ENCODE measurements around the gene LENG1. TPM values are rescaled to one million over a fixed set of nuclear protein-coding genes. Genes with fewer than 3 reads are reported as not detected.

Gene LENG1
- total RNA-seq, 4 donors from 2014 or later = 1.7 to 4.7 (median 4.3) TPM

- 77 to 79% methylated on average over 7 to 8 of the region's 10 CpGs for WGBS, 2 donors
- Histone ChIP-seq H3K27ac (no peak overlapping the region), H3K4me1 (no peaks in the 10 kb centered on the region), H3K4me3 (no peak overlapping the region), H3K27me3 (no peaks in the 10 kb centered on the region), H3K9me3 (no peaks in the 10 kb centered on the region), H3K36me3 (peaks cover 0 to 59% (median 5%) of the 10 kb centered on the region in 3 donors)
- TF ChIP-seq POLR2A (IDR thresholded peaks at IDR 0.05) (no peak), CTCF (IDR thresholded peaks at IDR 0.05) (no peak)
- no peak for DNase-seq
- intact Hi-C loops (cut with DNase I) = no loop called here
These were observed 19.8 kb upstream of the LENG1 start for GRCh38 chr19:54179262-54179852.

DNA sequence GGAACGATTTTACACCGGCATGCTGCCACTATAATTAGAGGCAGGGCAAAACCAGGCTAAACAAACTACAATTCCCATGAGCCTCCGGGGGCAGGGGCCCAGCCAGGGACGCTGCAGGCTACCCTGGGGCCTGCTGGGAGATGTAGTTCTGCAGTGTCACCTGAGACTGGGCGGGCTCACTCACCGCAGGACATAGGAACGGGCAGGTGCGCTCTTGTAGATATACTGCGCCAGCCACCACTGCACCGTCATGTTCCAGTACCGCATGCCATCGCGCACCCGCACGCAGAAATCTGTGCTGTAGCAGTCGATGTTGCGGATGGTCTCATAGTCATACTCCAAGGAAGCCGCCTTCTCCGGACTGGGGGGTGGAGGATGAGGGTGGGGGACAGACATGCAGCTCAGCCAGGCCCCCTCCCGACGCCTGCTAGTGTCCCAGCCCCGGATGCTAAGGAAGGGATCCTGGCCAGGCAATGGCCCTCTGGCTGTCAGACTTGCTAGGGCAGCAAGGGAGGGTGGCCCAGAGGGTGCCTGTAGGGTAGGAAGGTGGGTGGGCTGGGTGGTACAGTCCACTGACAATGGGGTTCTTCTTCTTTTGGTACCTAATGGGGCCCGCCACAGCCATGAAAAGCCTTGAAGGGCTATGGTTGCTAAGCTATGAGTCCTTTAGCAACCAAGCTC, 19.2 kb upstream of the LENG1 start:
- no peak for TF ChIP-seq POLR2A (IDR thresholded peaks at IDR 0.05)
- TF ChIP-seq CTCF (IDR thresholded peaks at IDR 0.05) = no peak
- intact Hi-C loops (cut with DNase I) = no loop called here
- peaks cover 0 to 4% (median 0%) of the 10 kb centered on the region in 3 donors for H3K4me1 ChIP-seq
- H3K27me3 ChIP-seq = no peaks in the 10 kb centered on the region
- no peak overlapping the region for H3K27ac ChIP-seq
- H3K36me3 ChIP-seq = peaks cover 0 to 59% (median 5%) of the 10 kb centered on the region in 3 donors
- no peaks in the 10 kb centered on the region for H3K9me3 ChIP-seq
- no peak overlapping the region for H3K4me3 ChIP-seq
- DNase-seq = no peak
- WGBS, 2 donors = 66 to 70% methylated on average over 9 to 18 of the region's 23 CpGs

DNA sequence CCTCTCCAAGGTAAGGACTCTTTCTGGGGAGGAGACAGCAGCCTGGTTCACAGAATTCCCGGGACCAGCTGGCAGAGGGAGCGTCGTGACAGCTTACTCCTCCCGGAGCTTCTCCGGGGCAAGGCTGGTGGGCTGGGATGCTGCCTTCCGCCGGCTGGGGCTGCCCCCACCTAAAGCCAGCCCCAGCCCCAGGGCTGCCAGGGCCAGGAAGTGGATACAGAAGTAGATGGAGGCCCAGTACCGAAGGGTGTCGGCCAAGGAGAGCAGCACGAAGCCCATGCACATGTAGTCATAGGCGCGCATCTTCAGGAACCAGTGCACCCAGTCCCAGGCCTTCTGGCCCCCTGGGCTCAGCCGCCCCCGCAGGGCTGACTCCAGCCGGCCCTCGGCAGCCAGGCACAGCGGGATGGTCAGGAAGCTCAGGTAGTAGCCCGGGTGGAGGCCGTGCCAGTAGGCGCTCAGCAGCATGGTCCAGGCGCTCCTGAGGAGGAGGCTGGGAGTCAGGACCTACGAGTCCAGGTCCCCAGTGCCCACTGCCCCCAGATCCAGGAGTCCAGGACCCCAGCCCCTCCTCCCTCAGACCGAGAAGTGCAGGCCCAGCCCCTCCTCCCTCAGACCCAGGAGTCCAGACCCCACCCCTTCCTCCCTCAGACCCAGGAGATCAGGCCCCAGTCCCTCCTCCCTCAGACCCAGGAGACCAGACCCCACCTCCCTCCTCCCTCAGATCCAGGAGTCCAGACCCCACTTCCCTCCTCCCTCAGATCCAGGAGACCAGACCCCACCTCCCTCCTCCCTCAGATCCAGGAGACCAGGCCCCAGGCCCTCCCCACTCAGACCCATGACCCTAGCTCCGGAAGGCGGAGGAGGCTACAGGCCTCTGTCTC, 14.7 kb upstream of the LENG1 start:
- no peak overlapping the region for H3K4me3 ChIP-seq
- H3K9me3 ChIP-seq = no peaks in the 10 kb centered on the region
- WGBS, 2 donors = 67 to 77% methylated on average over 3 of the region's 25 CpGs
- H3K27ac ChIP-seq = no peak overlapping the region
- intact Hi-C loops (cut with DNase I) = no loop called here
- no peak for DNase-seq
- peaks cover 0 to 4% (median 0%) of the 10 kb centered on the region in 4 donors for H3K27me3 ChIP-seq
- TF ChIP-seq POLR2A (IDR thresholded peaks at IDR 0.05) (no peak), CTCF (IDR thresholded peaks at IDR 0.05) (no peak)
- H3K4me1 ChIP-seq = peaks cover 6 to 25% (median 8%) of the 10 kb centered on the region in 3 donors
- peaks cover 0 to 29% (median 0%) of the 10 kb centered on the region in 3 donors for H3K36me3 ChIP-seq

GRCh38 chr19:54173359-54173699, 13.8 kb upstream of the LENG1 start:
- H3K27ac ChIP-seq = peak overlapping the region in 3 of 4 donors; percentile 65 to 87 (median 73)
- peak overlapping the region in 3 of 4 donors; percentile 50 to 65 (median 51) for H3K4me3 ChIP-seq
- H3K4me1 ChIP-seq = peaks cover 7 to 29% (median 9%) of the 10 kb centered on the region in 3 donors
- H3K27me3 ChIP-seq = peaks cover 0 to 4% (median 0%) of the 10 kb centered on the region in 4 donors
- no peak for DNase-seq
- H3K36me3 ChIP-seq = peaks cover 0 to 20% (median 0%) of the 10 kb centered on the region in 3 donors
- TF ChIP-seq POLR2A (IDR thresholded peaks at IDR 0.05) (no peak), CTCF (IDR thresholded peaks at IDR 0.05) (no peak)
- no peaks in the 10 kb centered on the region for H3K9me3 ChIP-seq
- intact Hi-C loops (cut with DNase I) = no loop called here
- WGBS, 2 donors = 15 to 40% methylated on average over 3 to 8 of the region's 15 CpGs
